Left lung (tissue), 10 donors: Measurements from ENCODE around the gene SLC44A5. TPM values are rescaled to one million over a fixed set of nuclear protein-coding genes. Genes with fewer than 3 reads are reported as not detected.
"Not testable (repeated sequence)": the region's sequence is repeated elsewhere in the genome, so short reads cannot be mapped to it uniquely, and the experiment has no call there.

Source experiments
- ATAC-seq: fragments of 200-7000 bp; cut with Tn5 transposase; one replicate; pipeline ENCODE4 v1.9.1; 2020; ENCODE audit warnings: moderate library complexity
- DNase-seq, 4 donors: peaks; one replicate each; pipeline ENCODE4 v3.0.0-alpha.2; 2013 to 2020
- H3K27ac ChIP-seq, 2 donors: fragments of 200-600 bp; sonication (generic) in 1 of 2; one replicate each; pipeline versions ENCODE4 v1.5.0 to v1.8.0; 2020 to 2021
- H3K27me3 ChIP-seq, 2 donors: fragments of 200-600 bp; sonication (generic) in 1 of 2; one replicate each; pipeline versions ENCODE4 v1.5.0 to v1.8.0; 2020 to 2021
- H3K36me3 ChIP-seq, 2 donors: fragments of 200-600 bp; sonication (generic) in 1 of 2; one replicate each; pipeline versions ENCODE4 v1.5.0 to v1.8.0; 2020 to 2021
- H3K4me1 ChIP-seq, 2 donors: fragments of 200-600 bp; one replicate each; pipeline ENCODE4 v1.8.0; 2021
- H3K4me3 ChIP-seq, 2 donors: fragments of 200-600 bp; sonication (generic) in 1 of 2; one replicate each; pipeline versions ENCODE4 v1.5.0 to v1.8.0; 2020 to 2021; ENCODE audit warnings: mild to moderate bottlenecking in 1 of 2
- H3K9me3 ChIP-seq, 2 donors: fragments of 200-600 bp; sonication (generic) in 1 of 2; one replicate each; pipeline versions ENCODE4 v1.5.0 to v1.8.0; 2020 to 2021
- intact Hi-C, 2 donors: fragments of 100-400 bp; cut with DNase I; formaldehyde crosslinking; loops; one replicate each; pipeline versions ENCODE4 v1.11.2 to v1.14.2; 2022
- polyA plus RNA-seq, 6 donors: library from polyadenylated mRNA; unstranded; fragments of 120-200 nt; gene quantifications; one replicate each; pipeline ENCODE4 v1.2.1, GENCODE V29; 2013; ENCODE audit not compliant: insufficient read length in 6 of 6
- total RNA-seq, 2 donors: library from RNA; stranded (reverse); fragmentation: NEBNext Ultra II Directional; extraction: Animal tissue kit (Norgen Biotek cat#: 25700); gene quantifications; one replicate each; pipeline ENCODE4 v1.2.1, GENCODE V29; 2021
- TF ChIP-seq, protein P1 (sequence below), 2 donors: fragments of 200-600 bp; sonication (generic) in 1 of 2; IDR thresholded peaks; one replicate each; pipeline versions ENCODE4 v1.5.0 to v1.8.0; 2021; ENCODE audit warnings: antibody characterized with exemption in 2 of 2
- donor health status: DM: no; HTN: yes; CAD: no.
- donor health status: DM: no; HTN: no; CAD: no.

Gene SLC44A5
- total and polyA plus RNA-seq, 8 donors, result 0.09 to 6.4 (median 2.7) TPM

DNA sequence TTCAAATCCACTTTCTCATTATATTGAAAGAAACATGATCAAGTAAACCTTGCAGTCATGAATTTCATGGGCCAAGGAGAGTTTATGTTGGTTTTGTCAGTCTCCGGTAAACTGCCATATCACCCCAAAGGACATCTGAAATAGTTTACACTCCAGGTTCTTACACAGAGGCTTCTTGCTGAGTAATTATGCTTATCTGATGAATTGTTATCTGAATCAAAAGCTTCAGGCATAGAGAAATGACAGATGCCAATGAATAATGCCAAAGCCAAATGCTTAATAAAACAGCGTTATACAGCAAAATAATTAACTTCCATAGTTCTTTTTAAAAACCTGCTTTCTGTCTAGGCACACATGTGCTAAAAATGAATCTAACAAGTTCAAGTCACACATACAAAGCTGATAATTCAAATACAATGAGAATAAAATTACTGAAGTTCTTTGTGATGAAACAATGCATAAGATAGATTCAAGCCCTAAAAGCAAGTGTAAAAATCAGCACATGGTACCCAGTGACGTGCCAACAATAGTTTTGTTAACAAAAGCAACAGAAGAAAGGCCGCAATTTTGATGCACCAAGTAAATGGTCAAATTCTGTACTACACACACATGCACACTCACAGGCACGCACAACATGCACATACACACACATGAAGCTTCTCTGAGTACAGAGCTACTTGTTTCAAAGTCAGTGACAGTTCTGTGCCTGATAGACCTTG lies 109.2 kb downstream of the SLC44A5 start:
- H3K27ac ChIP-seq, result no peak overlapping the region
- ATAC-seq (no peak), DNase-seq (no peak)
- TF ChIP-seq, protein P1, sequence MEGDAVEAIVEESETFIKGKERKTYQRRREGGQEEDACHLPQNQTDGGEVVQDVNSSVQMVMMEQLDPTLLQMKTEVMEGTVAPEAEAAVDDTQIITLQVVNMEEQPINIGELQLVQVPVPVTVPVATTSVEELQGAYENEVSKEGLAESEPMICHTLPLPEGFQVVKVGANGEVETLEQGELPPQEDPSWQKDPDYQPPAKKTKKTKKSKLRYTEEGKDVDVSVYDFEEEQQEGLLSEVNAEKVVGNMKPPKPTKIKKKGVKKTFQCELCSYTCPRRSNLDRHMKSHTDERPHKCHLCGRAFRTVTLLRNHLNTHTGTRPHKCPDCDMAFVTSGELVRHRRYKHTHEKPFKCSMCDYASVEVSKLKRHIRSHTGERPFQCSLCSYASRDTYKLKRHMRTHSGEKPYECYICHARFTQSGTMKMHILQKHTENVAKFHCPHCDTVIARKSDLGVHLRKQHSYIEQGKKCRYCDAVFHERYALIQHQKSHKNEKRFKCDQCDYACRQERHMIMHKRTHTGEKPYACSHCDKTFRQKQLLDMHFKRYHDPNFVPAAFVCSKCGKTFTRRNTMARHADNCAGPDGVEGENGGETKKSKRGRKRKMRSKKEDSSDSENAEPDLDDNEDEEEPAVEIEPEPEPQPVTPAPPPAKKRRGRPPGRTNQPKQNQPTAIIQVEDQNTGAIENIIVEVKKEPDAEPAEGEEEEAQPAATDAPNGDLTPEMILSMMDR (IDR thresholded peaks at IDR 0.05), result no peak
- H3K4me1 ChIP-seq, result no peaks in the 10 kb centered on the region
- H3K4me3 ChIP-seq, result no peak overlapping the region
- no peaks in the 10 kb centered on the region for H3K9me3 ChIP-seq
- H3K27me3 ChIP-seq, result no peaks in the 10 kb centered on the region
- H3K36me3 ChIP-seq, result no peaks in the 10 kb centered on the region
- intact Hi-C loops, result no loop called here

DNA sequence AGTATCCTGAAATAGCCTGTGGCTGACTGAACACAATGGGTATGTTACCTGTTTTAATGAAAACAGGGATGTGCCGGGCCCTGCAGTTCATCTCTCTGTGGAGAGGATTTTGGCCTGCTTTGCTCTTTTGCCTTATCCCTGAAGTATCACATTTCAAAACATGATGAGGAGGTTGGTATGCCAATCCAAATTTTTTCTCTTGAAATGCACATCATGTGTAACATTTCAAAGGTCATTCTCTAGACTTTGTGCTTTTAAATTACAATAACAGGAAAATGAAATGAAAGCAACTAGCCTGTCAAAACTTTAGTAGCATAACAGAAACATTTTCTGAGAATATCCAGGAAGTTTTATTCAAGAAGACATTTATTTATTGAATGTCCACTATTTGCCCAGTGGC lies 118.9 kb downstream of the SLC44A5 start:
- ATAC-seq (no peak), DNase-seq (no peak)
- intact Hi-C loops, result no loop called here
- TF ChIP-seq, protein P1 (IDR thresholded peaks at IDR 0.05), result no peak
- Histone ChIP-seq H3K4me1 (no peaks in the 10 kb centered on the region), H3K4me3 (no peak overlapping the region), H3K36me3 (no peaks in the 10 kb centered on the region), H3K27me3 (no peaks in the 10 kb centered on the region), H3K27ac (no peak overlapping the region), H3K9me3 (peaks cover 0 to 8% of the 10 kb centered on the region in 2 donors)

DNA sequence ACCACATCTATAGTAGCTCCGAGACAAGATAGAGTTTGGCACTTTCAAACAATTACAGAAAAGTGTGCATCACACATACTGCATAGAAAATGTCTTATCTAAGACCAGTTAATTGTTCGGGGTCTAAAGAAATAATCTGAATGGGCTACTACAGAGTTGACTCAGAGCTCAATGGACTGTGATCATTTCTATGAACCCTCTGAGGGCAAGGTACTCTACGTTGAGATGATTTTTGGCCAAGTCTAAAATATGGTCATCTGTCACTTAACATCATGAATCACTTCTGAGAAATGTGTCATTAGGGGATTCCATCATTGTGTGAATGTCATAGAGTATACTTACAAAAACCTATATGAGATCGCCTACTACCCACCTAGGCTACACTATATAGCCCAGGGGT lies 123.5 kb downstream of the SLC44A5 start:
- no peak for ATAC-seq
- H3K9me3 ChIP-seq, result peaks cover 0 to 12% of the 10 kb centered on the region in 2 donors
- TF ChIP-seq, protein P1 (IDR thresholded peaks at IDR 0.05), result no peak
- H3K4me3 ChIP-seq, result no peak overlapping the region
- no peak overlapping the region for H3K27ac ChIP-seq
- no peak for DNase-seq
- intact Hi-C loops, result no loop called here
- no peaks in the 10 kb centered on the region for H3K36me3 ChIP-seq
- H3K27me3 ChIP-seq, result no peaks in the 10 kb centered on the region
- no peaks in the 10 kb centered on the region for H3K4me1 ChIP-seq

DNA sequence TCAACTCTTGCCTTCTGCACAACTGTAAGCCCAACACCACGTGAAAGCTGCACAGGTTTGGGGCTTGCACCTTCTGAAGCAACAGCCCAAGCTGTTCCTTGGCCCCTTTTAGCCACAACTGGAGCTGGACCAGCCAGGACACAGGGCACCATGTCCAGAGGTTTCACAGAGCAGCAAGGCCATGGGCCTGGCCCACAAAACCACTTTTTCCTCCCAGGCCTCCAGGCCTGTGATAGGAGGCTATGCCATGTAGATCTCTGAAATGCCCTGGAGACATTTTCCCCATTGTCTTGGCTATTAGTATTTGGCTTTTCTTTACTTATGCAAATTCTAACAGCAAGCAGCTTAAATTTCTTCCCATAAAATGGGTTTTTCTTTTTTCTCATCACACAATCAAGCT lies 126.1 kb downstream of the SLC44A5 start:
- TF ChIP-seq, protein P1 (IDR thresholded peaks at IDR 0.05), result no peak
- Histone ChIP-seq H3K4me3 (no peak overlapping the region), H3K27me3 (no peaks in the 10 kb centered on the region), H3K36me3 (no peaks in the 10 kb centered on the region), H3K4me1 (no peaks in the 10 kb centered on the region), H3K27ac (no peak overlapping the region), H3K9me3 (peaks cover 0 to 14% of the 10 kb centered on the region in 2 donors)
- ATAC-seq, result no peak
- no peak for DNase-seq
- intact Hi-C loops, result no loop called here

DNA sequence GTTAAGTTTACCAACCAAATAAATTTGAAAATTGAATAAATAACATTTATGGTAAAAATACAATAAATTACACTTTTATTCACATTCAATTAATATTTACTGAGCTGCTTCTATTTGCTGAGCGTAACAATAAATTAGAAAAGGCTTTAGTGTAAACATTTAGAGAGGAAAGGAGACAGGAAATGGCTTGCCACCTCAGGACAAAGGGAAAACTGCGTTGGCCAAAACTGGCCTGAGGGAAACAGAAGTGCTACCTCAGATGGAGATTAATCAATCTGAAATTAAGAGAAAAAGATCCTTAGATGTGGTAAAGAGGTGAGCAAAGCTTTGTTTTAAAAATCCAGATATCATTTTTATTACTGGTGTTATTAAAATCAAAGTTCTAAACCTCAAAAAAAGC lies 128.0 kb downstream of the SLC44A5 start:
- ATAC-seq (no peak), DNase-seq (no peak)
- no peaks in the 10 kb centered on the region for H3K4me1 ChIP-seq
- TF ChIP-seq, protein P1 (IDR thresholded peaks at IDR 0.05), result no peak
- H3K4me3 ChIP-seq, result no peak overlapping the region
- H3K27me3 ChIP-seq, result no peaks in the 10 kb centered on the region
- no peaks in the 10 kb centered on the region for H3K36me3 ChIP-seq
- H3K27ac ChIP-seq, result no peak overlapping the region
- H3K9me3 ChIP-seq, result peaks cover 0 to 14% of the 10 kb centered on the region in 2 donors
- intact Hi-C loops, result no loop called here

DNA sequence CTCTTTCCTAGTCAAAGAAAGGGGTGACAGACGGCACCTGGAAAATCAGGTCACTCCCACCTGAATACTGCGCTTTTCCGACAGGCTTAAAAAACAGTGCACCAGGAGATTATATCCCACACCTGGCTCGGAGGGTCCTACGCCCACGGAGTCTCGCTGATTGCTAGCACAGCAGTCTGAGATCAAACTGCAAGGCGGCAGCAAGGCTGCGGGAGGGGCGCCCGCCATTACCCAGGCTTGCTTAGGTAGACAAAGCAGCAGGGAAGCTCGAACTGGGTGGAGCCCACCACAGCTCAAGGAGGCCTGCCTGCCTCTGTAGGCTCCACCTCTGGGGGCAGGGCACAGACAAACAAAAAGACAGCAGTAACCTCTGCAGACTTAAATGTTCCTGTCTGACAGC lies 134.4 kb downstream of the SLC44A5 start:
- ATAC-seq, H3K27ac ChIP-seq, H3K4me1 ChIP-seq, intact Hi-C loops, H3K4me3 ChIP-seq, H3K9me3 ChIP-seq, H3K36me3 ChIP-seq, H3K27me3 ChIP-seq: not testable (repeated sequence)
- peak in 1 of 4 donors; percentile 46 for DNase-seq
